Measurements from ENCODE around the gene MMP14. TPM values are rescaled to one million over a fixed set of nuclear protein-coding genes. Genes with fewer than 3 reads are reported as not detected.

The MMP14 gene
- total and polyA plus RNA-seq, 9 of the 15 experiments (the other 6 are each of a cell fraction or from before 2014, with no cell fraction given): 0.36 to 5.8 (median 1.3) TPM; not detected in 2

DNA sequence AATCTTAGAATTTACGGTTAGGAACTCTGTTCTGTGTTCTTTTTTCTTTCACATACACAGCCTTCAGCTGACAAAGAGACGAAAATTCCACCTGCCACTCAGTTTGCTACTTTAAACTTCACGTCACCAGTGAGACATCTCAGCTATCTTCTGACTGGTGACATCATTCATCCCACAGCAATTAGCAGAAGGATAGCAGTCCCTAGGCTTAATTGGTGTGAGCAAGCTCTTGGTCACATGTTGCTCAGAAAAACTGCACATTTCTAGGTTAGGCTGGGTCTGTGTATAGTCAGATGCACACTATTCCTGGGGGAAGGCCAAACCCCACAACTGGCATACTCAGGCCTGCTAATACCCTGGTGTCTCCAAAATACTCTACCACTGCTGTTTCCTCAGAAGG lies 45.1 kb upstream of the MMP14 start (continued):
- TF ChIP-seq, protein P1, sequence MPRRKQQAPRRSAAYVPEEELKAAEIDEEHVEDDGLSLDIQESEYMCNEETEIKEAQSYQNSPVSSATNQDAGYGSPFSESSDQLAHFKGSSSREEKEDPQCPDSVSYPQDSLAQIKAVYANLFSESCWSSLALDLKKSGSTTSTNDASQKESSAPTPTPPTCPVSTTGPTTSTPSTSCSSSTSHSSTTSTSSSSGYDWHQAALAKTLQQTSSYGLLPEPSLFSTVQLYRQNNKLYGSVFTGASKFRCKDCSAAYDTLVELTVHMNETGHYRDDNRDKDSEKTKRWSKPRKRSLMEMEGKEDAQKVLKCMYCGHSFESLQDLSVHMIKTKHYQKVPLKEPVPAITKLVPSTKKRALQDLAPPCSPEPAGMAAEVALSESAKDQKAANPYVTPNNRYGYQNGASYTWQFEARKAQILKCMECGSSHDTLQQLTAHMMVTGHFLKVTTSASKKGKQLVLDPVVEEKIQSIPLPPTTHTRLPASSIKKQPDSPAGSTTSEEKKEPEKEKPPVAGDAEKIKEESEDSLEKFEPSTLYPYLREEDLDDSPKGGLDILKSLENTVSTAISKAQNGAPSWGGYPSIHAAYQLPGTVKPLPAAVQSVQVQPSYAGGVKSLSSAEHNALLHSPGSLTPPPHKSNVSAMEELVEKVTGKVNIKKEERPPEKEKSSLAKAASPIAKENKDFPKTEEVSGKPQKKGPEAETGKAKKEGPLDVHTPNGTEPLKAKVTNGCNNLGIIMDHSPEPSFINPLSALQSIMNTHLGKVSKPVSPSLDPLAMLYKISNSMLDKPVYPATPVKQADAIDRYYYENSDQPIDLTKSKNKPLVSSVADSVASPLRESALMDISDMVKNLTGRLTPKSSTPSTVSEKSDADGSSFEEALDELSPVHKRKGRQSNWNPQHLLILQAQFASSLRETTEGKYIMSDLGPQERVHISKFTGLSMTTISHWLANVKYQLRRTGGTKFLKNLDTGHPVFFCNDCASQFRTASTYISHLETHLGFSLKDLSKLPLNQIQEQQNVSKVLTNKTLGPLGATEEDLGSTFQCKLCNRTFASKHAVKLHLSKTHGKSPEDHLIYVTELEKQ (CRISPR knock-in tag; IDR thresholded peaks at IDR 0.05): no peak
- TF ChIP-seq HLTF (IDR thresholded peaks at IDR 0.05): no peak
- no peak for TF ChIP-seq ZNF146 (CRISPR knock-in tag; IDR thresholded peaks at IDR 0.05; ENCODE audit: unreplicated experiment)
- TF ChIP-seq MTA2 (IDR thresholded peaks at IDR 0.05; ENCODE audit: low read depth): no peak
- no peak for TF ChIP-seq LEF1 (IDR thresholded peaks at IDR 0.05)
- no peak for TF ChIP-seq KDM4B (IDR thresholded peaks at IDR 0.05; ENCODE audit: borderline replicate concordance in 2 of 2, low read depth in 1 of 2)
- no peak for TF ChIP-seq POLR3G (IDR thresholded peaks at IDR 0.05; ENCODE audit: extremely low read depth, insufficient read length, insufficient replicate concordance)
- no peak for TF ChIP-seq ERF (CRISPR knock-in tag; IDR thresholded peaks at IDR 0.05)
- TF ChIP-seq NEUROD1 (IDR thresholded peaks at IDR 0.05; ENCODE audit: borderline replicate concordance, low read depth, low read length, partially characterized antibody): no peak
- no peak for TF ChIP-seq ZNF12 (CRISPR knock-in tag; IDR thresholded peaks at IDR 0.05)
- TF ChIP-seq, protein P2, sequence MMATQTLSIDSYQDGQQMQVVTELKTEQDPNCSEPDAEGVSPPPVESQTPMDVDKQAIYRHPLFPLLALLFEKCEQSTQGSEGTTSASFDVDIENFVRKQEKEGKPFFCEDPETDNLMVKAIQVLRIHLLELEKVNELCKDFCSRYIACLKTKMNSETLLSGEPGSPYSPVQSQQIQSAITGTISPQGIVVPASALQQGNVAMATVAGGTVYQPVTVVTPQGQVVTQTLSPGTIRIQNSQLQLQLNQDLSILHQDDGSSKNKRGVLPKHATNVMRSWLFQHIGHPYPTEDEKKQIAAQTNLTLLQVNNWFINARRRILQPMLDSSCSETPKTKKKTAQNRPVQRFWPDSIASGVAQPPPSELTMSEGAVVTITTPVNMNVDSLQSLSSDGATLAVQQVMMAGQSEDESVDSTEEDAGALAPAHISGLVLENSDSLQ (IDR thresholded peaks at IDR 0.05): peak; percentile 87
- no peak for TF ChIP-seq RBM15 (IDR thresholded peaks at IDR 0.05; ENCODE audit: insufficient read depth, low read length)
- TF ChIP-seq, protein P3, sequence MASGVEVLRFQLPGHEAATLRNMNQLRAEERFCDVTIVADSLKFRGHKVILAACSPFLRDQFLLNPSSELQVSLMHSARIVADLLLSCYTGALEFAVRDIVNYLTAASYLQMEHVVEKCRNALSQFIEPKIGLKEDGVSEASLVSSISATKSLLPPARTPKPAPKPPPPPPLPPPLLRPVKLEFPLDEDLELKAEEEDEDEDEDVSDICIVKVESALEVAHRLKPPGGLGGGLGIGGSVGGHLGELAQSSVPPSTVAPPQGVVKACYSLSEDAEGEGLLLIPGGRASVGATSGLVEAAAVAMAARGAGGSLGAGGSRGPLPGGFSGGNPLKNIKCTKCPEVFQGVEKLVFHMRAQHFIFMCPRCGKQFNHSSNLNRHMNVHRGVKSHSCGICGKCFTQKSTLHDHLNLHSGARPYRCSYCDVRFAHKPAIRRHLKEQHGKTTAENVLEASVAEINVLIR (CRISPR knock-in tag; IDR thresholded peaks at IDR 0.05): peak; percentile 53; the same call in 1 of the 2 replicates
- TF ChIP-seq ZNF584 (CRISPR knock-in tag; IDR thresholded peaks at IDR 0.05; ENCODE audit: low read depth): 0 out of 2 replicates have a peak, but pooled peaks have one; percentile 43
- no peak for TF ChIP-seq PTRF (tag; IDR thresholded peaks at IDR 0.05)
- TF ChIP-seq NFIC (IDR thresholded peaks at IDR 0.05): no peak
- no peak for TF ChIP-seq IRF2 (CRISPR knock-in tag; IDR thresholded peaks at IDR 0.05)
- no peak for TF ChIP-seq BRCA1 (IDR thresholded peaks at IDR 0.05)
- TF ChIP-seq BRCA1 (CRISPR knock-in tag; IDR thresholded peaks at IDR 0.05): no peak
- TF ChIP-seq ZNF583 (CRISPR knock-in tag; IDR thresholded peaks at IDR 0.05): no peak
- no peak for TF ChIP-seq KLF1 (tag; IDR thresholded peaks at IDR 0.05)
- TF ChIP-seq RBM25 (IDR thresholded peaks at IDR 0.05; ENCODE audit: low read depth, low read length, severe bottlenecking): no peak
- TF ChIP-seq NCOA2 (IDR thresholded peaks at IDR 0.05; ENCODE audit: partially characterized antibody in 2 of 2): no peak
- no peak for TF ChIP-seq CBFA2T2 (conservative IDR thresholded peaks at IDR 0.05)
- TF ChIP-seq ZNF316 (IDR thresholded peaks at IDR 0.05): no peak
- TF ChIP-seq ZFP30 (CRISPR knock-in tag; IDR thresholded peaks at IDR 0.05; ENCODE audit: borderline replicate concordance): no peak
- no peak for TF ChIP-seq TAF1 (IDR thresholded peaks at IDR 0.05; ENCODE audit: control insufficient read depth, extremely low read depth, insufficient read depth, low read length, severe bottlenecking)
- no peak for TF ChIP-seq SMAD4 (CRISPR knock-in tag; conservative IDR thresholded peaks at IDR 0.05)

Measured in K562 (cell line).